Type B pancreatic cell (in vitro differentiated cells): ENCODE measurements around the gene UROC1. TPM values are rescaled to one million over a fixed set of nuclear protein-coding genes. Genes with fewer than 3 reads are reported as not detected.

Experiments used
- DNase-seq: peaks from one replicate; pipeline ENCODE4 v3.0.0; 2021; ENCODE audit warnings: mixed read lengths; ENCODE audit not compliant: unreplicated experiment; ENCODE audit errors: extremely low spot score
- H3K27ac Mint-ChIP-seq: 2 replicates; pipeline ENCODE4 v1.8.0; 2021; ENCODE audit warnings: mild to moderate bottlenecking, mixed read lengths
- H3K27me3 Mint-ChIP-seq: 2 replicates; pipeline ENCODE4 v1.8.0; 2021; ENCODE audit warnings: mixed read lengths
- H3K36me3 Mint-ChIP-seq: 2 replicates; pipeline ENCODE4 v1.8.0; 2021; ENCODE audit warnings: mixed read lengths
- H3K4me1 Mint-ChIP-seq: one replicate; pipeline ENCODE4 v1.8.0; 2021; ENCODE audit warnings: mixed read lengths; ENCODE audit not compliant: unreplicated experiment
- H3K4me3 Mint-ChIP-seq: 2 replicates; pipeline ENCODE4 v1.8.0; 2021; ENCODE audit warnings: mild to moderate bottlenecking, mixed read lengths
- H3K9me3 Mint-ChIP-seq: 2 replicates; pipeline ENCODE4 v1.8.0; 2021; ENCODE audit warnings: mixed read lengths
- CTCF ChIP-seq: fragments of 200-600 bp; sonication (generic); conservative IDR thresholded peaks from 2 replicates; pipeline ENCODE4 v1.5.0; 2021; ENCODE audit warnings: antibody characterized with exemption, mild to moderate bottlenecking
- total RNA-seq: library from RNA; stranded (reverse); gene quantifications from 2 replicates; pipeline ENCODE4 v1.2.1, GENCODE V29; 2021; ENCODE audit warnings: low replicate concordance

Gene UROC1
- total RNA-seq, 1 donor from 2014 or later, result not detected

- H3K36me3 Mint-ChIP-seq, result no peaks in the 10 kb centered on the region
- TF ChIP-seq CTCF, result no peak
- H3K4me1 Mint-ChIP-seq, result peaks cover 6% of the 10 kb centered on the region
Measured at GRCh38 chr3:126552688-126553283, 35.2 kb upstream of the UROC1 start.

GRCh38 chr3:126551839-126552687, 34.5 kb upstream of the UROC1 start:
- TF ChIP-seq CTCF, result no peak
- Mint-ChIP-seq H3K4me3 (no peak overlapping the region), H3K4me1 (peaks cover 6% of the 10 kb centered on the region), H3K27ac (no peak overlapping the region), H3K9me3 (no peaks in the 10 kb centered on the region), H3K27me3 (peaks cover 7% of the 10 kb centered on the region), H3K36me3 (no peaks in the 10 kb centered on the region)
- peak; percentile 34 for DNase-seq

More at GRCh38 chr3:126552688-126553283, 35.2 kb upstream of the UROC1 start:
- peak; percentile 65 for DNase-seq
- H3K27ac Mint-ChIP-seq, result no peak overlapping the region
- no peak overlapping the region for H3K4me3 Mint-ChIP-seq
- H3K9me3 Mint-ChIP-seq, result no peaks in the 10 kb centered on the region
- peaks cover 3% of the 10 kb centered on the region for H3K27me3 Mint-ChIP-seq

GRCh38 chr3:126551121-126551838, 33.7 kb upstream of the UROC1 start:
- Mint-ChIP-seq H3K27ac (no peak overlapping the region), H3K4me3 (no peak overlapping the region), H3K9me3 (no peaks in the 10 kb centered on the region), H3K36me3 (no peaks in the 10 kb centered on the region), H3K27me3 (peaks cover 9% of the 10 kb centered on the region), H3K4me1 (peaks cover 6% of the 10 kb centered on the region)
- DNase-seq, result peak; percentile 64
- no peak for TF ChIP-seq CTCF

- no peaks in the 10 kb centered on the region for H3K9me3 Mint-ChIP-seq
- peaks cover 9% of the 10 kb centered on the region for H3K27me3 Mint-ChIP-seq
- no peaks in the 10 kb centered on the region for H3K36me3 Mint-ChIP-seq
- H3K4me3 Mint-ChIP-seq, result no peak overlapping the region
- H3K27ac Mint-ChIP-seq, result no peak overlapping the region
- H3K4me1 Mint-ChIP-seq, result peaks cover 6% of the 10 kb centered on the region
- TF ChIP-seq CTCF, result no peak
- peak; percentile 64 for DNase-seq
Measured at GRCh38 chr3:126550488-126551051, 33.0 kb upstream of the UROC1 start.

- Mint-ChIP-seq H3K4me1 (peaks cover 6% of the 10 kb centered on the region), H3K9me3 (no peaks in the 10 kb centered on the region), H3K27ac (no peak overlapping the region), H3K36me3 (no peaks in the 10 kb centered on the region), H3K27me3 (peaks cover 9% of the 10 kb centered on the region), H3K4me3 (no peak overlapping the region)
- TF ChIP-seq CTCF, result no peak
- peak; percentile 57 for DNase-seq
Measured at GRCh38 chr3:126549861-126550487, 32.4 kb upstream of the UROC1 start.
